ENCODE data around the gene PTPRT.

DNA sequence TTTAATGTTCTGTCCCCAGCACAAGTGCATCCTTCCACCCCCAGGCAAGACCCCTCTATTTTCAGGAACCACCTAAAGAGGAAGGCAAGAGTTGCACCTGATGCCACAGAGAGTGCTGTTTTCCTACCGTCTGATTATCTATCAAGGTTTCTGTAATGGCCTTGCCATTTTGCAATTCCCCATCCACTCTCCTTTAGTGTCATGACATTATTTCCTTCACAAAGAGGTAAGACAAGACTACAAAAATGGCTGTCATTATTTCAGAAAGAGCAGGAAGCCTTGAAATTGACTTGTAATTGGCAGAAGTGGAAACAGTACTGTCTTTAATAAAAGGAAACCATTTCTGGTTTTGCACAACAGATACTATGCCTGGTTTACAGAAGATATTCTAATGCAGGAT, 426.7 kb downstream of the PTPRT start:
- TF ChIP-seq POLR2AphosphoS5 (IDR thresholded peaks at IDR 0.05; ENCODE audit: borderline replicate concordance, low read depth, low read length) (no peak), EZH2 (IDR thresholded peaks at IDR 0.05) (no peak)
